Mucosa of descending colon (tissue), 3 donors: ENCODE measurements around the gene ANP32E. TPM values are rescaled to one million over a fixed set of nuclear protein-coding genes. Genes with fewer than 3 reads are reported as not detected.

Experiments
- ATAC-seq: fragments of 200-7000 bp; cut with Tn5 transposase; one replicate; pipeline ENCODE4 v1.9.1; 2020; ENCODE audit warnings: mild to moderate bottlenecking, moderate library complexity
- DNase-seq, 3 donors: peaks; one replicate each; pipeline ENCODE4 v3.0.0-alpha.2; 2020
- H3K36me3 ChIP-seq: fragments of 200-600 bp; one replicate; pipeline ENCODE4 v1.8.0; 2021; ENCODE audit warnings: low read depth, mild to moderate bottlenecking
- H3K4me1 ChIP-seq: fragments of 200-600 bp; one replicate; pipeline ENCODE4 v1.8.0; 2021; ENCODE audit warnings: low read depth, mild to moderate bottlenecking
- H3K4me3 ChIP-seq: fragments of 200-600 bp; one replicate; pipeline ENCODE4 v1.8.0; 2021; ENCODE audit warnings: mild to moderate bottlenecking
- H3K9me3 ChIP-seq: fragments of 200-600 bp; one replicate; pipeline ENCODE4 v1.8.0; 2021; ENCODE audit warnings: mild to moderate bottlenecking
- intact Hi-C, 2 donors: fragments of 100-400 bp; cut with DNase I in 1 of 2; cut with micrococcal nuclease in 1 of 2; formaldehyde crosslinking; loops; one replicate each; pipeline versions ENCODE4 v1.11.0 to v1.11.1; 2022; cut with DNase I, micrococcal nuclease
- total RNA-seq, 3 donors: library from RNA; stranded (reverse); fragmentation: NEBNext Ultra II Directional in 2 of 3; extraction: Animal tissue kit (Norgen Biotek cat#: 25700) in 2 of 3; gene quantifications; one replicate each; pipeline versions ENCODE4 v1.2.1 to v1.2.4, GENCODE V29; 2021 to 2023
- TF ChIP-seq, protein P1 (sequence below): fragments of 200-600 bp; IDR thresholded peaks from one replicate; pipeline ENCODE4 v1.8.0; 2022; ENCODE audit warnings: antibody characterized with exemption, mild to moderate bottlenecking
- donor health status: DM: no; HTN: no; CAD: no; lungs with moderate emphysema.
- donor health status: DM: no; HTN: no; CAD: no.
- donor health status: DM: no; HTN: yes; CAD: no.

Gene ANP32E
- total RNA-seq, 3 donors from 2014 or later, result 7.3 to 23.6 (median 19.4) TPM

DNA sequence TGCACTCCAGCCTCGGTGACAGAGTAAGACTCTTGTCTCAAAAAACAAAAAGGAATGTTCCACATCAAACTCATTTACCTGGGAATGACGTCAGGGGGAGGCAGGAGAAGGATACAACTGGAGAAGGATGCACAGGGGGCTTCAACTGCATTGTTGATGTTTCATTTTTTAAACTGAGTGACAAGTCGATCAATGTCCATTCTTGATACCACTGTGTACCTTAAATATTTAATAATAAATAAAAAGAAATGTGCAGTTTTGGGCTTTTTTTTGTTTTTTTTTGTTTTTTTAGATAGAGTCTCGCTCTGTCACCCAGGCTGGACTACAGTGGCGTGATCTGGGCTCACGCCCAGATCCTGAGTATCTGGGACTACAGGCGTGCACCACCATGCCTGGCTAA lies 50.4 kb downstream of the ANP32E start:
- ATAC-seq (no peak), DNase-seq (no peak)
- H3K4me3 ChIP-seq, result no peak overlapping the region
- TF ChIP-seq, protein P1, sequence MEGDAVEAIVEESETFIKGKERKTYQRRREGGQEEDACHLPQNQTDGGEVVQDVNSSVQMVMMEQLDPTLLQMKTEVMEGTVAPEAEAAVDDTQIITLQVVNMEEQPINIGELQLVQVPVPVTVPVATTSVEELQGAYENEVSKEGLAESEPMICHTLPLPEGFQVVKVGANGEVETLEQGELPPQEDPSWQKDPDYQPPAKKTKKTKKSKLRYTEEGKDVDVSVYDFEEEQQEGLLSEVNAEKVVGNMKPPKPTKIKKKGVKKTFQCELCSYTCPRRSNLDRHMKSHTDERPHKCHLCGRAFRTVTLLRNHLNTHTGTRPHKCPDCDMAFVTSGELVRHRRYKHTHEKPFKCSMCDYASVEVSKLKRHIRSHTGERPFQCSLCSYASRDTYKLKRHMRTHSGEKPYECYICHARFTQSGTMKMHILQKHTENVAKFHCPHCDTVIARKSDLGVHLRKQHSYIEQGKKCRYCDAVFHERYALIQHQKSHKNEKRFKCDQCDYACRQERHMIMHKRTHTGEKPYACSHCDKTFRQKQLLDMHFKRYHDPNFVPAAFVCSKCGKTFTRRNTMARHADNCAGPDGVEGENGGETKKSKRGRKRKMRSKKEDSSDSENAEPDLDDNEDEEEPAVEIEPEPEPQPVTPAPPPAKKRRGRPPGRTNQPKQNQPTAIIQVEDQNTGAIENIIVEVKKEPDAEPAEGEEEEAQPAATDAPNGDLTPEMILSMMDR, result no peak
- no peaks in the 10 kb centered on the region for H3K36me3 ChIP-seq
- peaks cover 5% of the 10 kb centered on the region for H3K4me1 ChIP-seq
- no peaks in the 10 kb centered on the region for H3K9me3 ChIP-seq
- intact Hi-C loops, result loop anchor here in 1 of 2 donors (10.0 kb wide), 1 partner anchor 221 kb away; no protein-coding TSS in a partner anchor

DNA sequence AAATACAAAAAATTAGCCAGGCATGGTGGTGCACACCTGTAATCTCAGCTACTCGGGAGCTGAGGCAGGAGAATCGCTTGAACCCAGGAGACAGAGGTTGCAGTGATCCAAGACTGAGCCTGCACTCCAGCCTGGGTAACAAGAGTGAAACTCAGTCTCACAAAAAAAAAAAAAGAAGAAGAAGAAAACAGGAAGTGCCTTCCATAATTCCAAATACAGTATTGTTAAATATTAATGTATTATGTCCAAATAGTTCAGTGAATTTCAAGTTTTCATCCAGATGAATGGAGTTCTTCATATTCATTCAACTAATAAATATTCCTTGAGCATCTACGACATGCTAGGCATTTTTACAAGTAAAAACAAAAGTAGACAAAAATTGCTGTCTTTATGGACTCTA lies 52.9 kb downstream of the ANP32E start:
- ATAC-seq (no peak), DNase-seq (no peak)
- H3K9me3 ChIP-seq, result no peaks in the 10 kb centered on the region
- no peaks in the 10 kb centered on the region for H3K36me3 ChIP-seq
- no peak overlapping the region for H3K4me3 ChIP-seq
- peaks cover 5% of the 10 kb centered on the region for H3K4me1 ChIP-seq
- TF ChIP-seq, protein P1, result no peak
- intact Hi-C loops, result loop anchor here in 1 of 2 donors (10.0 kb wide), 1 partner anchor 218 kb away; no protein-coding TSS in a partner anchor

DNA sequence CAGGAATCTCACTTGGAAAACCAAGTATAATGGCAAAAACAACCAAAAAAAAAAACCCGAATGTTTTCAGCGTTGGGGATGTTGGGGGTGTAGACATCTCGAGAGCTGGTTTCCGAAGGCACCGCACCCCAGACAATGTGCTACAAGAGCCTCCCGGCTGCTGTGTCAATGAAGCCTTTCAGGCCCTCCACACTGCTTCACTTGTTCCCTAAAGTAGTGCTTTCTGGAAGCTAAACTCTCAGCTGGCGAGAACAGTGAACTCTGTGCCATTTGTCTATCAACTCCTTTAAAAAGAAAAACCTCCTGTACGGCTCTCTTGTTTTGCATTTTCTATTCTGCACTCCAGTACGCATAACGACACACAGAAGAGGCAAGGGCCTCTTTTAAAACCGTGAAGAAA lies 53.7 kb downstream of the ANP32E start:
- Histone ChIP-seq H3K4me1 (peaks cover 5% of the 10 kb centered on the region), H3K4me3 (no peak overlapping the region), H3K36me3 (no peaks in the 10 kb centered on the region), H3K9me3 (no peaks in the 10 kb centered on the region)
- ATAC-seq, result no peak
- no peak for DNase-seq
- TF ChIP-seq, protein P1, result no peak
- intact Hi-C loops, result loop anchor here in 1 of 2 donors (10.0 kb wide), 1 partner anchor 217 kb away; no protein-coding TSS in a partner anchor

DNA sequence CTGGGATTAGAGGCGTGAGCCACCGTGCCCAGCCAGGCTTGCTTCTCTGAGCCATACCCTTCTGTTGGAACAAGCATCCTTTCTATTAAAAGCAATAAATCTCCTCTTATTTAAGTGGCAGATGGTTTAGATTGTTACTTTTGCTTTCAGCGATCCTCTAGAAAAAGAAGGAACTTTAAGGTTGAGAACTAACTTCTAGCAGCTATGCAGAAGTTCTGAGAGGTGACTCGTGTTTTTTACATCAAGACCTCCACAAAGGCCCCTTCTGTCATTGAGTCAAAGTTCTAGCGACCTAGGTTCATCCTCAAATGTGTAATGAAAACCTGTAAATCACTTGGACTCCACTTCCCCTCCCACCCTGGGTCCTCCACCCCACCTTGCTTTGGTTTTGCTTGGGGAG lies 55.4 kb downstream of the ANP32E start:
- Histone ChIP-seq H3K9me3 (no peaks in the 10 kb centered on the region), H3K36me3 (no peaks in the 10 kb centered on the region), H3K4me1 (no peaks in the 10 kb centered on the region), H3K4me3 (no peak overlapping the region)
- intact Hi-C loops, result loop anchor here in 1 of 2 donors (10.0 kb wide), 1 partner anchor 216 kb away; no protein-coding TSS in a partner anchor
- TF ChIP-seq, protein P1, result no peak
- no peak for DNase-seq
- ATAC-seq, result no peak

DNA sequence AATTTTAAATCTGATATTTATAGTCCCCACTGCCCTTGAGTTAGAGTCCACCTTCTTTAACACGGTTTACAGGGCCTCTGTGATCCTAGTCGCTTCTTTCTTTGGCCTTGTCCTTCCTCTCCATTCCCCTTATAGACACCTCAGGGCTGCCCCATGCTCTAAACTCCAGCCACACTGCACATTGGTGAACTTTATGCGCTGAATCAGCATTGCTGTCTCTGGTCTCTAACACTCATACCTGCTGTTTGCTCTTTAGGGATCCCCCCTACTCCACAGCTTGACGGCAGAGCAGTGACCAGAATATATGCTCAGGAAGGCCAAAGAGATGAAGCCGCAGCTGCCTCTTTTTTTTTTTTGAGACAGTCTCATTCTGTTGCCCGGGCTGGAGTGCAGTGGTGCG lies 56.0 kb downstream of the ANP32E start:
- intact Hi-C loops, result loop anchor here in 1 of 2 donors (10.0 kb wide), 1 partner anchor 215 kb away; no protein-coding TSS in a partner anchor
- ATAC-seq (no peak), DNase-seq (no peak)
- Histone ChIP-seq H3K9me3 (no peaks in the 10 kb centered on the region), H3K36me3 (no peaks in the 10 kb centered on the region), H3K4me1 (no peaks in the 10 kb centered on the region), H3K4me3 (no peak overlapping the region)
- TF ChIP-seq, protein P1, result no peak

DNA sequence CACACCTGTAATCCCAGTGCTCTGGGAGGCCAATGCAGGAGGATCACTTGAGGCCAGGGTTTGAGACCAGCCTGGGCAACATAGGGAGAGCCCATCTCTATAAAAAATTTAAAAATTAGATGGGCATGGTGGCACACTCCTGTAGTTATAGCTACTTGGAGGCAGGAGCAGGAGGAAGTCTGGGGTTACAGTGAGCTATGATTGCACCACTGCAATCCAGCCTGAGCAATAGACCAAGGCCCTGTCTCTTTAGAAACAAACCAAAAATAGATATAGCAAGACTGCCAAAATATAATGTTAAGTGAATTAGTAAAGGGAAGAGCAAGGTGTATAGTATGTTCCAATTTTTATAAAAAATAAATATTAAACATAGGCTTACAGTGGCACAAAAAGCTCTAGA lies 57.4 kb downstream of the ANP32E start:
- ATAC-seq (no peak), DNase-seq (no peak)
- TF ChIP-seq, protein P1, result no peak
- H3K36me3 ChIP-seq, result no peaks in the 10 kb centered on the region
- intact Hi-C loops, result no loop called here
- no peaks in the 10 kb centered on the region for H3K9me3 ChIP-seq
- no peaks in the 10 kb centered on the region for H3K4me1 ChIP-seq
- H3K4me3 ChIP-seq, result no peak overlapping the region
